ENCODE data around the gene ANGPTL5. TPM values are rescaled to one million over a fixed set of nuclear protein-coding genes. Genes with fewer than 3 reads are reported as not detected.
A peak's percentile ranks its signal among the peaks of the same experiment; 100 is the strongest.
"Not testable (repeated sequence)": the region's sequence is repeated elsewhere in the genome, so short reads cannot be mapped to it uniquely, and the experiment has no call there.

The ANGPTL5 gene
- polyA plus RNA-seq, result under 1 TPM in 2 of 4 donors, not detected in 2; 0.10 to 0.18 TPM
- long read RNA-seq, donor 1, result 0 reads
- long read RNA-seq, donor 2, result 0 reads
- long read RNA-seq, donor 3, result 0 reads
- long read RNA-seq, donor 4, result 0 reads
- long read RNA-seq, donor 5, result 0 reads
- long read RNA-seq, donor 6, result 0 reads
- long read RNA-seq, donor 7, result 0 reads
- long read RNA-seq, donor 8, result 0 reads
- long read RNA-seq, donor 9, result 0 reads
- long read RNA-seq, donor 10, result 0 reads

DNA sequence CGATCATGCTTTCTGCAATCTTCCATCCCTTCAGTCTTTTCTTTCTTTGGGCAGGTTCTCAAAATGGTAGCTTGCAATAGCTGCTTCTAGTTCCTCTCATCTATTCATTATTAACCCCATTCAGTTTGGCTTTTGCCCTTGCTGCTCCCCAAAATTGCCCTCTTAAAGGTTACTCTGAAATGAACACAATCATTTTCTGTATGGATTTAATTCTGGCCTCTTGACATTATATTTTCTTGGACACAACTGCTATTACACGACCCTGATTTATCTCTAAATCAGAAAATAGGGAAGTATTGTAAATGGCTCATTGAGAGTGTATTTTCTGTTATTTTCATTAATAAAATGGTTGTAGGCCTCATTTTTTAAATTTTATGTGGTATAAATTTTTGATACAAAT, at the start of gene ANGPTL5:
ANGPTL5 (minus strand) TSS at position 101 of the 400 bp plus-strand sequence. CDS start 8,613 bp downstream, outside the sequence.
- DNase-seq (no peak), FAIRE-seq (no peak)
- Histone ChIP-seq H3K4me3 (ENCODE audit: low read depth in 1 of 3, low read length in 3 of 3) (peak within 1 kb of the TSS; percentile 57 to 84 (median 69)), H3K4me1 (ENCODE audit: control insufficient read depth in 3 of 3, insufficient read depth in 2 of 3, low read depth in 1 of 3, low read length in 2 of 3) (peaks cover 0 to 5% (median 2%) of the 10 kb centered on the region in 3 donors), H3K27me3 (ENCODE audit: control insufficient read depth in 3 of 3, insufficient read depth in 3 of 3, low read length in 3 of 3) (no peaks in the 10 kb centered on the region), H3K36me3 (ENCODE audit: control insufficient read depth in 3 of 3, insufficient read depth in 2 of 3, low read depth in 1 of 3, low read length in 3 of 3) (peaks cover 0 to 4% (median 0%) of the 10 kb centered on the region in 3 donors), H3K9me3 (ENCODE audit: control insufficient read depth in 2 of 2, insufficient read depth in 1 of 2, low read depth in 1 of 2, low read length in 1 of 2) (no peaks in the 10 kb centered on the region), H3K27ac (ENCODE audit: low read depth in 1 of 3, low read length in 2 of 3) (peak within 1 kb of the TSS; percentile 55 to 95 (median 68))
- WGBS, 3 donors, result 65 to 75% (median 70%) methylated on average over 2 of the region's 2 CpGs

DNA sequence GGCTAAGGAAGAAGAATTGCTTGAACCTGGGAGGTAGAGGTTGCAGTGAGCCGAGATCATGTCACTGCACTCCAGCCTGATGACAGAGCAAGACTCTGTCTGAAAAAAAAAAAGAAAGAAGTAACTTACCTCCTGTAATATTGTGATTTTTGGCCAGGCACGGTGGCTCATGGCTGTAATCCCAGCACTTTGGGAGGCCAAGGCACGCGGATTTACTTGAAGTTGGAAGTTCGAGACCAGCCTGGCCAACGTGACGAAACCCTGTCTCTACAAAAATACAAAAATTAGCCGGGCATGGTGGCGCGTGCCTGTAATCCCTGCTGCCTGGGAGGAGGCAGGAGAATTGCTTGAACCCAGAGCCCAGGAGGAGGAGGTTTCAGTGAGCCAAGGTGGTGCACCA, 47.9 kb upstream of the ANGPTL5 start:
- H3K27me3 ChIP-seq (ENCODE audit: control insufficient read depth in 3 of 3, insufficient read depth in 3 of 3, low read length in 3 of 3); FAIRE-seq; DNase-seq; H3K9me3 ChIP-seq (ENCODE audit: control insufficient read depth in 2 of 2, insufficient read depth in 1 of 2, low read depth in 1 of 2, low read length in 1 of 2); H3K36me3 ChIP-seq (ENCODE audit: control insufficient read depth in 3 of 3, insufficient read depth in 2 of 3, low read depth in 1 of 3, low read length in 3 of 3); H3K4me1 ChIP-seq (ENCODE audit: control insufficient read depth in 3 of 3, insufficient read depth in 2 of 3, low read depth in 1 of 3, low read length in 2 of 3); H3K27ac ChIP-seq (ENCODE audit: low read depth in 1 of 3, low read length in 2 of 3); H3K4me3 ChIP-seq (ENCODE audit: low read depth in 1 of 3, low read length in 3 of 3): not testable (repeated sequence)
- WGBS, 3 donors, result 92 to 96% (median 95%) methylated on average over 10 of the region's 10 CpGs

DNA sequence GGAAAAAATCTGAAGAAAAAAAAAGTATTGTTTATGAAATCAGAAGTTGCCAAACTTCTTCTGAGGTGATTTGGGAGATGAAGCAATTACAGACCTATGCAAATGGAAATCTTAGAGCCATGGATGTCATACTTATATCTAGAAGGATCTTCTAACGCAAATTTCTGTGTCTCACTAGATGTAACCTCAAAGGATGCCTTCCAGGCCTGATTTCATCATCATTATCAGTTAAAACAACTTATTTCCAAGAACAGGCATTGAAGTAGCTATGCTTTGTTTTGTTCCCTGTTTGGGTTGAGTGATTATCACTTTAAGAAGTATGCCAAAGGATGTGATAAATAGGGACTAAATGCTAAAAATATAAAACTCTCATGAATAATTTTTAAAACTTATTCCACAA, 43.9 kb upstream of the ANGPTL5 start:
- 76 to 87% (median 86%) methylated on average over 1 of the region's 1 CpG for WGBS, 3 donors
- Histone ChIP-seq H3K9me3 (ENCODE audit: control insufficient read depth in 2 of 2, insufficient read depth in 1 of 2, low read depth in 1 of 2, low read length in 1 of 2) (no peaks in the 10 kb centered on the region), H3K4me3 (ENCODE audit: low read depth in 1 of 3, low read length in 3 of 3) (no peak overlapping the region), H3K27ac (ENCODE audit: low read depth in 1 of 3, low read length in 2 of 3) (no peak overlapping the region), H3K27me3 (ENCODE audit: control insufficient read depth in 3 of 3, insufficient read depth in 3 of 3, low read length in 3 of 3) (no peaks in the 10 kb centered on the region), H3K4me1 (ENCODE audit: control insufficient read depth in 3 of 3, insufficient read depth in 2 of 3, low read depth in 1 of 3, low read length in 2 of 3) (no peaks in the 10 kb centered on the region), H3K36me3 (ENCODE audit: control insufficient read depth in 3 of 3, insufficient read depth in 2 of 3, low read depth in 1 of 3, low read length in 3 of 3) (no peaks in the 10 kb centered on the region)
- no peak for DNase-seq
- FAIRE-seq, result no peak

DNA sequence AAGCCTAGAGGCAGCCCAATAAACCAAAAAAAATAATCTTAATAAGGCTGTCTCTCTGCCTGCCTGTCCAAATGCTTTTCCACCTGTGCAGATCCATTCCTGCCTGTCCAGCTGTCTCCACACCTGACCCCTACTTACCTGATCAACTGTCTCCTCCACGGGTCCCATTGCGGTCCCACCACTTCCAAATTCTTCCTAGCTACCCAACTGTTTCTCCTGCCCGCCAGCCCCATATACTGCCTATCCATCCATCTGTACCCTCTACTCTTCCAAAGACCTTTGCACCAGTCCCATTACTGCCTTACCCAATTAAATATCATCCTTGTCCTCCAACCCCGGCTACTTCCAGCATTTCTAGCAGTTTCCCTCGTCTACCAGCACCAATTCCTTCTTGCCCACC, 39.4 kb upstream of the ANGPTL5 start:
- 83 to 92% (median 88%) methylated on average over 5 of the region's 5 CpGs for WGBS, 3 donors
- Histone ChIP-seq H3K4me1 (ENCODE audit: control insufficient read depth in 3 of 3, insufficient read depth in 2 of 3, low read depth in 1 of 3, low read length in 2 of 3) (no peaks in the 10 kb centered on the region), H3K27ac (ENCODE audit: low read depth in 1 of 3, low read length in 2 of 3) (no peak overlapping the region), H3K36me3 (ENCODE audit: control insufficient read depth in 3 of 3, insufficient read depth in 2 of 3, low read depth in 1 of 3, low read length in 3 of 3) (no peaks in the 10 kb centered on the region), H3K4me3 (ENCODE audit: low read depth in 1 of 3, low read length in 3 of 3) (no peak overlapping the region), H3K27me3 (ENCODE audit: control insufficient read depth in 3 of 3, insufficient read depth in 3 of 3, low read length in 3 of 3) (no peaks in the 10 kb centered on the region), H3K9me3 (ENCODE audit: control insufficient read depth in 2 of 2, insufficient read depth in 1 of 2, low read depth in 1 of 2, low read length in 1 of 2) (no peaks in the 10 kb centered on the region)
- no peak for FAIRE-seq
- no peak for DNase-seq

DNA sequence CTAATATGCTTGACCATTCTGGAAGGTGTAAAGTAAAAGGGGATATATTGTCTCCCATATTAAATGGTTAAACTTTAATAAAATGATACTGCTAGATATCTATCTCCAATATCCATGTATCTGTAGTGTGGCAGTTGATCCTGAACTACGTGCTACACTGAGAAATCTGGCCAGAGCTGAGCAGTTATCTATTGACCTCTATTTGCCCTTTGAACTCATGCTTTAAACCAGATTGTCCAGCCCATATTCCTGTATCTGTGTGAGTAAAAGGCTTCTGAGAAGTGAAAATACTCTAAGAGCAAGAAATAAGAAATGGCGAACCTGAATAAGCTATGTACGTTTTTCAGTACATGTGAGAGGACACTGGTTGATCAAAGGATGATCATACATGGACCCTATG, 39.0 kb upstream of the ANGPTL5 start:
- no peaks in the 10 kb centered on the region for H3K36me3 ChIP-seq (ENCODE audit: control insufficient read depth in 3 of 3, insufficient read depth in 2 of 3, low read depth in 1 of 3, low read length in 3 of 3)
- DNase-seq, result no peak
- no peaks in the 10 kb centered on the region for H3K4me1 ChIP-seq (ENCODE audit: control insufficient read depth in 3 of 3, insufficient read depth in 2 of 3, low read depth in 1 of 3, low read length in 2 of 3)
- FAIRE-seq, result no peak
- H3K27me3 ChIP-seq (ENCODE audit: control insufficient read depth in 3 of 3, insufficient read depth in 3 of 3, low read length in 3 of 3), result no peaks in the 10 kb centered on the region
- WGBS, 3 donors, result 75 to 86% (median 78%) methylated on average over 3 of the region's 3 CpGs
- H3K9me3 ChIP-seq (ENCODE audit: control insufficient read depth in 2 of 2, insufficient read depth in 1 of 2, low read depth in 1 of 2, low read length in 1 of 2), result no peaks in the 10 kb centered on the region
- H3K4me3 ChIP-seq (ENCODE audit: low read depth in 1 of 3, low read length in 3 of 3), result no peak overlapping the region
- no peak overlapping the region for H3K27ac ChIP-seq (ENCODE audit: low read depth in 1 of 3, low read length in 2 of 3)

DNA sequence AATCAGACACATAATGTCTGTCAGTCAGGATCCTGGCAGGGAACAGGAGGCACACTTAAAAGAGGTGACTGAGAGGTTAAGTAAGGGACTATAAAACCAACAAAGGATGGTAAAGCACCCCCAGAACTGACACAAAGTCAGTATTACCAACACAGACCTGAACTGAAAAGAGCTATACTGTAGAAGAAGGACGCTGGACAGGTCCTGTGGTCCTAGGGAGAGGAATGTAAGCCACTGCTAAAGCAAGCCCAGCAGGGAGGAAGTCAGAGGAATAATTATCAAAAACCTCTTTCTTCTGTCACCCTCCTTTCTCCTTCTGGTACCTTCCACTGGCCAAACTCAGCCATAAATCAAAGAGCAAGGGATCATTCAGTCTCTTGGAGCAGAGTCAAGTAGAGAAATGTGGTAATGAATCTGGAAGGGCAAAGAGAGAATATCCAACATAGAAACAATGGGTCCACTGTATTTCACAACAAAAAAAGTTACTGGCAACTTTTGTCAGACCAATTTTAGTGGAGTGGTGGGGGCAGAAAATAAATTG, 33.4 kb upstream of the ANGPTL5 start:
- Histone ChIP-seq H3K36me3 (ENCODE audit: control insufficient read depth in 3 of 3, insufficient read depth in 2 of 3, low read depth in 1 of 3, low read length in 3 of 3) (no peaks in the 10 kb centered on the region), H3K27ac (ENCODE audit: low read depth in 1 of 3, low read length in 2 of 3) (no peak overlapping the region), H3K27me3 (ENCODE audit: control insufficient read depth in 3 of 3, insufficient read depth in 3 of 3, low read length in 3 of 3) (no peaks in the 10 kb centered on the region), H3K9me3 (ENCODE audit: control insufficient read depth in 2 of 2, insufficient read depth in 1 of 2, low read depth in 1 of 2, low read length in 1 of 2) (no peaks in the 10 kb centered on the region), H3K4me1 (ENCODE audit: control insufficient read depth in 3 of 3, insufficient read depth in 2 of 3, low read depth in 1 of 3, low read length in 2 of 3) (no peaks in the 10 kb centered on the region), H3K4me3 (ENCODE audit: low read depth in 1 of 3, low read length in 3 of 3) (no peak overlapping the region)
- WGBS, 3 donors, result 36 to 60% (median 53%) methylated on average over 1 of the region's 1 CpG
- no peak for DNase-seq
- FAIRE-seq, result no peak

DNA sequence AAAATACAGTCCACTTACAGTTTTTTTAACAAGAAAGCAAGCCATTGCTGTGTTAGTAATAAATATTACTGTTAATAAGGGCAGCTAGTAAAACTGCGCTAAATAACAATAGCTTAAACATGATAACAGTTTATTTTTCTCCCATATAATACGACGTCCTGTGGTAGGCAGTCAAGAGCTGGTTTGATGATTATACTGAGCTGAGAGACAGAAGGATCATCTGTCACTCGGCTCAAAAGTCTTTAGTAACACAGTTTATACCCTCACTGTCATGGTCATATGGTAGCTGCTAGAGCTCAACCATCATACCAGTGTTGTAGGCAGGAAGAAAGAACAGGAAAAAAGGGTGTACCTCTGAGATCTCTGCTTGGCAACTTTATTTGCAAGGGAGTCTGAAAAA, 29.1 kb upstream of the ANGPTL5 start:
- H3K27me3 ChIP-seq (ENCODE audit: control insufficient read depth in 3 of 3, insufficient read depth in 3 of 3, low read length in 3 of 3), result no peaks in the 10 kb centered on the region
- no peak for FAIRE-seq
- H3K4me3 ChIP-seq (ENCODE audit: low read depth in 1 of 3, low read length in 3 of 3), result no peak overlapping the region
- DNase-seq, result no peak
- H3K9me3 ChIP-seq (ENCODE audit: control insufficient read depth in 2 of 2, insufficient read depth in 1 of 2, low read depth in 1 of 2, low read length in 1 of 2), result no peaks in the 10 kb centered on the region
- no peaks in the 10 kb centered on the region for H3K4me1 ChIP-seq (ENCODE audit: control insufficient read depth in 3 of 3, insufficient read depth in 2 of 3, low read depth in 1 of 3, low read length in 2 of 3)
- WGBS, 3 donors, result 68 to 83% (median 73%) methylated on average over 4 of the region's 4 CpGs
- no peak overlapping the region for H3K27ac ChIP-seq (ENCODE audit: low read depth in 1 of 3, low read length in 2 of 3)
- H3K36me3 ChIP-seq (ENCODE audit: control insufficient read depth in 3 of 3, insufficient read depth in 2 of 3, low read depth in 1 of 3, low read length in 3 of 3), result no peaks in the 10 kb centered on the region

DNA sequence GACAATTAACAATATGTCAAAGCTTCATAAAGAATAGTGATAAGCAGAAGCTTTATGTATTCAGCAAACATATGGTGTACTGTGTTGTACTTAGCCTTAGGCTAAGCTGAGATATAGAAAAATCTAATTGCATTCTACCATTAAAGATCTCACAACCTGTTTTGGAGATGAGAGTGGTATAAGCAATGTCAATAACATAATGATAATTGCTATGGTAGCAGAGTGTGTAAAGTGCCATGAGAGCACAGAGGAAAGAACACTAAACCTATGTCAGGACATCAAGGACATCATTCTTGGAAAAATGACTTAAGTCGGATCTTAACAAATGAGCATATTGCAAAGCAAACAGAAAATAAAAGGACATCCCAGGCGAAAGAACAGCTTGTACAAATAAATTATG, 28.6 kb upstream of the ANGPTL5 start:
- Histone ChIP-seq H3K4me3 (ENCODE audit: low read depth in 1 of 3, low read length in 3 of 3) (no peak overlapping the region), H3K27ac (ENCODE audit: low read depth in 1 of 3, low read length in 2 of 3) (no peak overlapping the region), H3K27me3 (ENCODE audit: control insufficient read depth in 3 of 3, insufficient read depth in 3 of 3, low read length in 3 of 3) (no peaks in the 10 kb centered on the region), H3K36me3 (ENCODE audit: control insufficient read depth in 3 of 3, insufficient read depth in 2 of 3, low read depth in 1 of 3, low read length in 3 of 3) (no peaks in the 10 kb centered on the region), H3K9me3 (ENCODE audit: control insufficient read depth in 2 of 2, insufficient read depth in 1 of 2, low read depth in 1 of 2, low read length in 1 of 2) (no peaks in the 10 kb centered on the region), H3K4me1 (ENCODE audit: control insufficient read depth in 3 of 3, insufficient read depth in 2 of 3, low read depth in 1 of 3, low read length in 2 of 3) (no peaks in the 10 kb centered on the region)
- FAIRE-seq, result no peak
- DNase-seq, result peak in 1 of 2 donors; percentile 11
- WGBS, 3 donors, result 76 to 90% (median 77%) methylated on average over 2 of the region's 2 CpGs

Data from small intestine (tissue), 16 donors.